HepG2 (cell line): ENCODE results near the gene TMTC4. TPM values are rescaled to one million over a fixed set of nuclear protein-coding genes. Genes with fewer than 3 reads are reported as not detected.

Experiments used
- EP300 ChIP-seq, 3 experiments: sonication (generic) in 1 of 3; formaldehyde crosslinking in 1 of 3; IDR thresholded peaks; 2 replicates each; pipeline versions ENCODE4 v1.5.1 to v1.6.1; 2011 to 2020; ENCODE audit warnings: low read depth in 2 of 3, low read length in 2 of 3, borderline replicate concordance in 1 of 3, improper control_type of control experiment in 1 of 3, mild to moderate bottlenecking in 1 of 3, missing genetic modification reagents in 1 of 3, moderate library complexity in 1 of 3
- GABPA ChIP-seq, 2 experiments: IDR thresholded peaks; 2 replicates each; pipeline ENCODE4 v1.6.1; 2011 to 2016; ENCODE audit warnings: low read depth in 2 of 2, low read length in 1 of 2, missing biosample characterization in 1 of 2, missing genetic modification characterization in 1 of 2
- GFI1 ChIP-seq: sonication (generic); formaldehyde crosslinking; IDR thresholded peaks from 2 replicates; pipeline ENCODE4 v1.5.0; 2020; ENCODE audit warnings: missing genetic modification reagents, mild to moderate bottlenecking, borderline replicate concordance
- HNF4G ChIP-seq, 2 experiments: sonication (generic) in 1 of 2; formaldehyde crosslinking in 1 of 2; IDR thresholded peaks; 2 replicates each; pipeline versions ENCODE4 v1.4.0 to v1.6.1; 2011 to 2020; ENCODE audit warnings: borderline replicate concordance in 2 of 2, low read depth in 2 of 2, mild to moderate bottlenecking in 2 of 2, low read length in 1 of 2, missing genetic modification reagents in 1 of 2, moderate library complexity in 1 of 2
- HNRNPLL ChIP-seq: fragments of 200-400 bp; formaldehyde crosslinking; IDR thresholded peaks from 2 replicates; pipeline ENCODE4 v1.6.1; 2017; ENCODE audit warnings: mild to moderate bottlenecking, low read depth, low read length; ENCODE audit not compliant: poor library complexity, severe bottlenecking
- KDM4B ChIP-seq: sonication (generic); formaldehyde crosslinking; IDR thresholded peaks from 2 replicates; pipeline ENCODE4 v1.4.0; 2020; ENCODE audit warnings: missing genetic modification reagents
- KLF15 ChIP-seq: sonication (generic); formaldehyde crosslinking; IDR thresholded peaks from 2 replicates; pipeline ENCODE4 v1.8.1; 2023; ENCODE audit warnings: borderline replicate concordance, mild to moderate bottlenecking, inconsistent platforms, missing genetic modification reagents, mixed read lengths
- MAFG ChIP-seq: sonication (generic); formaldehyde crosslinking; IDR thresholded peaks from 2 replicates; pipeline ENCODE4 v1.5.1; 2020; ENCODE audit warnings: mild to moderate bottlenecking, missing genetic modification reagents
- PCBP2 ChIP-seq: fragments of 200-400 bp; formaldehyde crosslinking; optimal IDR thresholded peaks from 2 replicates; pipeline ENCODE3; 2018; ENCODE audit warnings: low read length, low read depth; ENCODE audit not compliant: poor library complexity, severe bottlenecking
- SCMH1 ChIP-seq: sonication (generic); formaldehyde crosslinking; IDR thresholded peaks from 2 replicates; pipeline ENCODE4 v1.9.0; 2021; ENCODE audit warnings: missing genetic modification reagents, mild to moderate bottlenecking, borderline replicate concordance
- SPEN ChIP-seq: sonication (generic); formaldehyde crosslinking; IDR thresholded peaks from 2 replicates; pipeline ENCODE4 v1.5.1; 2020; ENCODE audit warnings: low read depth, mild to moderate bottlenecking, missing genetic modification reagents
- TBP ChIP-seq: sonication (generic); formaldehyde crosslinking; IDR thresholded peaks from 2 replicates; pipeline ENCODE4 v1.5.0; 2020; ENCODE audit warnings: missing genetic modification reagents
- ZBTB8A ChIP-seq: sonication (generic); formaldehyde crosslinking; IDR thresholded peaks from 2 replicates; pipeline ENCODE4 v1.4.0; 2020; ENCODE audit warnings: mild to moderate bottlenecking, low read depth, missing genetic modification reagents, borderline replicate concordance
- ZMYM3 ChIP-seq: sonication (generic); formaldehyde crosslinking; IDR thresholded peaks from 2 replicates; pipeline ENCODE4 v1.5.1; 2020; ENCODE audit warnings: mild to moderate bottlenecking, missing genetic modification reagents
- ZNF143 ChIP-seq: sonication (generic); formaldehyde crosslinking; IDR thresholded peaks from 2 replicates; pipeline ENCODE4 v1.4.0; 2020; ENCODE audit warnings: missing genetic modification reagents
- ZNF160 ChIP-seq: sonication (generic); formaldehyde crosslinking; IDR thresholded peaks from 2 replicates; pipeline ENCODE4 v1.8.0; 2022; ENCODE audit warnings: mild to moderate bottlenecking, inconsistent platforms, missing genetic modification reagents
- ZNF251 ChIP-seq: sonication (generic); formaldehyde crosslinking; IDR thresholded peaks from 2 replicates; pipeline ENCODE4 v1.9.0; 2021; ENCODE audit warnings: mild to moderate bottlenecking, missing genetic modification reagents
- ZNF564 ChIP-seq: sonication (generic); formaldehyde crosslinking; IDR thresholded peaks from 2 replicates; pipeline ENCODE4 v1.8.1; 2023; ENCODE audit warnings: mild to moderate bottlenecking, missing genetic modification reagents
- ZNF609 ChIP-seq: sonication (generic); formaldehyde crosslinking; IDR thresholded peaks from 2 replicates; pipeline ENCODE4 v1.4.0; 2020; ENCODE audit warnings: mild to moderate bottlenecking, missing genetic modification reagents, borderline replicate concordance
- polyA plus RNA-seq, 8 experiments: library from polyadenylated mRNA; depleted of rRNA in 3 of 8; stranded (reverse) in 7 of 8; unstranded in 1 of 8; fragments of >200 nt; fragmentation: Illumina TruSeq in 4 of 8; extraction: Trizol in 4 of 8; gene quantifications; 2 replicates each; pipeline versions ENCODE4 v1.2.1 to v1.2.3, GENCODE V29; 2011 to 2016; ENCODE audit warnings: low read depth in 4 of 8, missing spikeins in 1 of 8, mixed read lengths in 1 of 8; ENCODE audit not compliant: insufficient read depth in 1 of 8
- total RNA-seq, 5 experiments: library from RNA; depleted of rRNA; stranded (reverse); fragments of >200 nt; fragmentation: Illumina TruSeq; extraction: Trizol; gene quantifications; 2 replicates each; pipeline ENCODE4 v1.2.3, GENCODE V29; 2016; ENCODE audit warnings: low read depth in 1 of 5
- TF ChIP-seq, protein P1 (sequence below): sonication (generic); formaldehyde crosslinking; conservative IDR thresholded peaks from 2 replicates; pipeline ENCODE4 v1.4.0; 2020; ENCODE audit warnings: missing genetic modification reagents

The TMTC4 gene
- total and polyA plus RNA-seq, 2 of the 13 experiments (the other 11 are each of a cell fraction or from before 2014, with no cell fraction given): 16.0 to 22.6 TPM

- TF ChIP-seq EP300 (IDR thresholded peaks at IDR 0.05; ENCODE audit: low read depth in 2 of 2, low read length in 2 of 2) (0 out of 4 replicates have a peak, but pooled peaks of 1 of the 2 experiments have one; percentile 9), EP300 (CRISPR knock-in tag; IDR thresholded peaks at IDR 0.05; ENCODE audit: borderline replicate concordance) (no peak), GABPA (IDR thresholded peaks at IDR 0.05; ENCODE audit: low read depth, low read length) (peak; percentile 67), GABPA (CRISPR knock-in tag; IDR thresholded peaks at IDR 0.05; ENCODE audit: low read depth) (0 out of 2 replicates have a peak, but pooled peaks have one; percentile 36), KLF15 (CRISPR knock-in tag) (0 out of 2 replicates have a peak, but pooled peaks have one; percentile 1), ZNF251 (CRISPR knock-in tag) (no peak), MAFG (CRISPR knock-in tag) (no peak), ZNF609 (no peak), TBP (no peak), ZNF143 (peak; percentile 82), KDM4B (CRISPR knock-in tag) (no peak), ZBTB8A (no peak), PCBP2 (no peak), HNF4G (IDR thresholded peaks at IDR 0.05; ENCODE audit: borderline replicate concordance, low read depth, low read length) (no peak), HNF4G (CRISPR knock-in tag; IDR thresholded peaks at IDR 0.05; ENCODE audit: borderline replicate concordance, low read depth) (no peak), SPEN (CRISPR knock-in tag) (peak; percentile 75), ZNF160 (CRISPR knock-in tag) (no peak), GFI1 (peak; percentile 28; the same call in 1 of the 2 replicates), SCMH1 (CRISPR knock-in tag) (no peak), ZMYM3 (no peak), HNRNPLL (no peak), ZNF564 (CRISPR knock-in tag) (peak; percentile 80; the same call in 1 of the 2 replicates)
- TF ChIP-seq, protein P1, sequence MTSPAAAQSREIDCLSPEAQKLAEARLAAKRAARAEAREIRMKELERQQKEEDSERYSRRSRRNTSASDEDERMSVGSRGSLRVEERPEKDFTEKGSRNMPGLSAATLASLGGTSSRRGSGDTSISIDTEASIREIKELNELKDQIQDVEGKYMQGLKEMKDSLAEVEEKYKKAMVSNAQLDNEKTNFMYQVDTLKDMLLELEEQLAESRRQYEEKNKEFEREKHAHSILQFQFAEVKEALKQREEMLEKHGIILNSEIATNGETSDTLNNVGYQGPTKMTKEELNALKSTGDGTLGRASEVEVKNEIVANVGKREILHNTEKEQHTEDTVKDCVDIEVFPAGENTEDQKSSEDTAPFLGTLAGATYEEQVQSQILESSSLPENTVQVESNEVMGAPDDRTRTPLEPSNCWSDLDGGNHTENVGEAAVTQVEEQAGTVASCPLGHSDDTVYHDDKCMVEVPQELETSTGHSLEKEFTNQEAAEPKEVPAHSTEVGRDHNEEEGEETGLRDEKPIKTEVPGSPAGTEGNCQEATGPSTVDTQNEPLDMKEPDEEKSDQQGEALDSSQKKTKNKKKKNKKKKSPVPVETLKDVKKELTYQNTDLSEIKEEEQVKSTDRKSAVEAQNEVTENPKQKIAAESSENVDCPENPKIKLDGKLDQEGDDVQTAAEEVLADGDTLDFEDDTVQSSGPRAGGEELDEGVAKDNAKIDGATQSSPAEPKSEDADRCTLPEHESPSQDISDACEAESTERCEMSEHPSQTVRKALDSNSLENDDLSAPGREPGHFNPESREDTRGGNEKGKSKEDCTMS (CRISPR knock-in tag): no peak
Observed at GRCh38 chr13:100588331-100589177, 86.0 kb downstream of the TMTC4 start, which contains the start of gene GGACT (continued).
